Osteocyte (in vitro differentiated cells): Measurements from ENCODE around the gene BCR. TPM values are rescaled to one million over a fixed set of nuclear protein-coding genes. Genes with fewer than 3 reads are reported as not detected.

ENCODE experiments used
- DNase-seq: peaks from one replicate; pipeline ENCODE4 v3.0.0; 2021; ENCODE audit warnings: mixed read lengths; ENCODE audit not compliant: unreplicated experiment; ENCODE audit errors: extremely low spot score
- H3K27ac Mint-ChIP-seq: one replicate; pipeline ENCODE4 v1.8.0; 2021; ENCODE audit warnings: mild to moderate bottlenecking, mixed read lengths; ENCODE audit not compliant: unreplicated experiment
- H3K27me3 Mint-ChIP-seq: one replicate; pipeline ENCODE4 v1.8.0; 2021; ENCODE audit warnings: mixed read lengths; ENCODE audit not compliant: unreplicated experiment
- H3K36me3 Mint-ChIP-seq: one replicate; pipeline ENCODE4 v1.8.0; 2021; ENCODE audit warnings: mixed read lengths; ENCODE audit not compliant: unreplicated experiment
- H3K4me1 Mint-ChIP-seq: one replicate; pipeline ENCODE4 v1.8.0; 2021; ENCODE audit warnings: mixed read lengths; ENCODE audit not compliant: unreplicated experiment
- H3K4me3 Mint-ChIP-seq: one replicate; pipeline ENCODE4 v1.8.0; 2021; ENCODE audit warnings: mild to moderate bottlenecking, moderate library complexity, mixed read lengths; ENCODE audit not compliant: unreplicated experiment
- H3K9me3 Mint-ChIP-seq: one replicate; pipeline ENCODE4 v1.8.0; 2021; ENCODE audit warnings: mixed read lengths; ENCODE audit not compliant: unreplicated experiment
- CTCF ChIP-seq: fragments of 200-600 bp; sonication (generic); IDR thresholded peaks from 2 replicates; pipeline ENCODE4 v1.5.0; 2021; ENCODE audit warnings: antibody characterized with exemption, mild to moderate bottlenecking, moderate library complexity
- total RNA-seq: library from RNA; stranded (reverse); gene quantifications from 2 replicates; pipeline ENCODE4 v1.2.1, GENCODE V29; 2021

The BCR gene
- total RNA-seq, 1 donor from 2014 or later: 35.3 TPM

- no peaks in the 10 kb centered on the region for H3K9me3 Mint-ChIP-seq
- H3K27me3 Mint-ChIP-seq: no peaks in the 10 kb centered on the region
- peak overlapping the region; percentile 50 for H3K27ac Mint-ChIP-seq
- H3K36me3 Mint-ChIP-seq: peaks cover 4% of the 10 kb centered on the region
- TF ChIP-seq CTCF: no peak
- peaks cover 51% of the 10 kb centered on the region for H3K4me1 Mint-ChIP-seq
- no peak for DNase-seq
- H3K4me3 Mint-ChIP-seq: peak overlapping the region; percentile 70
Observed at GRCh38 chr22:23182309-23183060, 2.2 kb downstream of the BCR start.

- Mint-ChIP-seq H3K4me1 (peaks cover 58% of the 10 kb centered on the region), H3K36me3 (peaks cover 4% of the 10 kb centered on the region), H3K27me3 (no peaks in the 10 kb centered on the region), H3K27ac (peak overlapping the region; percentile 23), H3K4me3 (peak overlapping the region; percentile 70), H3K9me3 (no peaks in the 10 kb centered on the region)
- DNase-seq: no peak
- TF ChIP-seq CTCF: no peak
Observed at GRCh38 chr22:23183061-23183698, 2.9 kb downstream of the BCR start.

GRCh38 chr22:23184100-23184763, 3.9 kb downstream of the BCR start:
- H3K9me3 Mint-ChIP-seq: no peaks in the 10 kb centered on the region
- peaks cover 48% of the 10 kb centered on the region for H3K4me1 Mint-ChIP-seq
- no peak overlapping the region for H3K27ac Mint-ChIP-seq
- peaks cover 4% of the 10 kb centered on the region for H3K36me3 Mint-ChIP-seq
- TF ChIP-seq CTCF: no peak
- no peak for DNase-seq
- no peak overlapping the region for H3K4me3 Mint-ChIP-seq
- H3K27me3 Mint-ChIP-seq: no peaks in the 10 kb centered on the region

GRCh38 chr22:23184764-23185113, 4.4 kb downstream of the BCR start:
- no peaks in the 10 kb centered on the region for H3K27me3 Mint-ChIP-seq
- TF ChIP-seq CTCF: no peak
- peaks cover 4% of the 10 kb centered on the region for H3K36me3 Mint-ChIP-seq
- H3K27ac Mint-ChIP-seq: no peak overlapping the region
- DNase-seq: no peak
- H3K4me3 Mint-ChIP-seq: no peak overlapping the region
- H3K9me3 Mint-ChIP-seq: no peaks in the 10 kb centered on the region
- H3K4me1 Mint-ChIP-seq: peaks cover 46% of the 10 kb centered on the region

- no peak for TF ChIP-seq CTCF
- Mint-ChIP-seq H3K27me3 (no peaks in the 10 kb centered on the region), H3K9me3 (no peaks in the 10 kb centered on the region), H3K27ac (no peak overlapping the region), H3K4me3 (no peak overlapping the region), H3K4me1 (peaks cover 35% of the 10 kb centered on the region), H3K36me3 (peaks cover 4% of the 10 kb centered on the region)
- DNase-seq: no peak
Observed at GRCh38 chr22:23187211-23187610, 6.9 kb downstream of the BCR start.
